HK-2 (cell line): ENCODE results near the gene DCLRE1B.
"Not testable (repeated sequence)": the region's sequence is repeated elsewhere in the genome, so short reads cannot be mapped to it uniquely, and the experiment has no call there.

ENCODE experiments used
- DNase-seq: peaks from one replicate; pipeline ENCODE4 v3.0.0-alpha.2; 2018; ENCODE audit not compliant: unreplicated experiment

DCLRE1B gene

DNA sequence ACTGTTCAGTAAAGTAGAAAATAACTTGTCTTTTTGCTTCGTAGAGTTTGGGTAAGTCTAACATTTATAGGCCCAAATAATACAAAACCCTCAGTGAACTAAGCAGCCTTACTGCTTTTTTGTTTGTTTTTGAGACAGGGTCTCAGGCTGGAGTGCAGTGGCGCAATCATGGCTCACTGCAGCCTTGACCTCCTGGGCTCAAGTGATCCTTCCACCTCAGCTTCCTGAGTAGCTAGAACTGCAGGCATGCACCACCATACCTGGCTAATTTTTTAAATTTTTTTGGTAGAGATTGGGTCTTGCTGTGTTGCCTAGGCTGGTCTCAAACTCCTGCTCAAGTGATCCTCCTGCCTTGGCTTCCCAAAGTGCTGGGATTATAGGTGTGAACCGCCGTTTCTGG lies 43.0 kb downstream of the DCLRE1B start:
- DNase-seq: not testable (repeated sequence)

DNA sequence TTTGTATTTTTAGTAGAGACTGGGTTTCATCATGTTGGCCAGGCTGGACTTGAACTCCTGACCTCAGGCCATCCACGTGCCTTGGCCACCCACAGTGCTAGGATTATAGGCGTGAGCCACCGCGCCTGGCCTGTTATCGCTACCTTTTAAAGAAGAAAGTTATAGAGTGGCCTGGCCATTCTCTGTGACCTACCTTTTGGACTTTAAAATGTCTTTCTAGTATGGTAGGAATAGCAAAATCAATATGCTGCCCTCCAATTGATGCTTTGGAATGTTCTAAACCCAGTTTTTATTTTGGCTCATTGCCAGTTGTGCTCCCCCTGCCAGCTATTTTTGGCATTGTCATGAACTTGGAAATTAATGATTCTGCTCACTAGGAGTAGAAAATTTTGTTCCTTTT lies 43.9 kb downstream of the DCLRE1B start:
- DNase-seq: no peak

DNA sequence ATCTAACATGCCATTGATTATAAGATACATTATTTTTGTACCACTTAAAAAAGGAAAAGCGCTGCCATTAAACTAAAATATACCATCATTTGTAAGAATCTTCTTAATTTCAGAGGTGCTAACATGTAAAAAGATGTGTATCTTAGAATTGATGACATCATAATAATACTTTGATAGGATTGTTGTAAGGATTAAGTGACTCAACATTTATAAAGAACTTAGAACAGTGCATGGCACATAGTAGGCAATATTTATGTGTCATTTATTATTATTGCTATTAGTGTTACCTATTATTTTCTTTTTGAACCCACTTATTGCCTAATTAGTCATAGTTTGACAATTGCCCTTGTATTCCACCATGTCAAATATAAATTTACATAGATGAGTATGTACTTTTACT lies 45.8 kb downstream of the DCLRE1B start:
- DNase-seq: no peak

DNA sequence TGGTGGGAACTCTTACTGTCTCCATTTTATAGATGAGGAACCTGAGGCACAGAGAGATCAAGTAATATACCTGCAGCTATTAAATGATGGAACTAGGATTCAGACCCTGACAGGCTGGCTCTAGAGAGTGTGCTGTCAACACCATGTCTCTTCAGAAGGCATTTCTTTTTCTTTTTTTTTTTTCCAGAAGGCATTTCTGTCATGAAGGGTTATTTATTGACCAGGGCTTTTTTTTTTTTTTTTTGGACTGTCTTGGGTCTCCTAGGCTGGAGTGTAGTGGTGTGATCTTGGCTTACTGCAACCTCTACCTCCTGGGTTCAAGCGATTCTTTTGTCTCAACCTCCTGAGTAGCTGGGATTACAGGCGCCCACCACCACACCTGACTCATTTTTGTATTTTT lies 46.6 kb downstream of the DCLRE1B start:
- no peak for DNase-seq

DNA sequence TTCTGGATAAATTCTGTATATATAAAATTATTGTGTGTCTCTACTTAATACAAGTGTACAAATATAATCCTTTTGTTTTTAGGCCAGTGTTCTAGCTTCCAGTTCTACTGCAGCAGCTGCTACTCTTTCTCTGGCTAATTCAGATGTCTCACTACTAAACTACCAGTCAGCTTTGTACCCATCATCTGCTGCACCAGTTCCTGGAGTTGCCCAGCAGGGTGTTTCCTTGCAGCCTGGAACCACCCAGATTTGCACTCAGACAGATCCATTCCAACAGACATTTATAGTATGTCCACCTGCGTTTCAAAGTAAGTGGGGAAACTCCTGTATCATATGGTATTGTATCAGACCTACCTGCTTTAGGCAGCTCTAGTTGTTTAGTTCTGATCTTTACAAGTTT lies 52.9 kb downstream of the DCLRE1B start:
- DNase-seq: no peak

DNA sequence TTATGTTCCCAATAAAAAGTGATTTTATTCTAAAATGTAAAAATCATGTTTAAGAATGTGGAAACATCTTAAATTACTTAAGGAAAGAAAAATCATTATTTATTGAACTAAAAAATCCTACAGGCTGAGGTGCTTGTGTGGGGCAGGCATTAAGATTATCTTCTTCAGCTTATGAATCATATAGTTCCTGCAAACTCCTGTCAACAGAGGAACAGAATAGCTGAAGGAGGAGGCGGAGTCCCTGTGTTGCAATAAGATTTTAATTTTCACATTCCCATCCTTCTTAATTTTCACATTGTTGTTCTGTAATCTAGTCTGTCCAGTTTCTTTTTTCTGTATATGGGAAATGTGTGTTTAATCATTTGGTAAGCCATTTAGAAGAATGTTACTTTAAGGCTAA lies 53.6 kb downstream of the DCLRE1B start:
- DNase-seq: no peak

DNA sequence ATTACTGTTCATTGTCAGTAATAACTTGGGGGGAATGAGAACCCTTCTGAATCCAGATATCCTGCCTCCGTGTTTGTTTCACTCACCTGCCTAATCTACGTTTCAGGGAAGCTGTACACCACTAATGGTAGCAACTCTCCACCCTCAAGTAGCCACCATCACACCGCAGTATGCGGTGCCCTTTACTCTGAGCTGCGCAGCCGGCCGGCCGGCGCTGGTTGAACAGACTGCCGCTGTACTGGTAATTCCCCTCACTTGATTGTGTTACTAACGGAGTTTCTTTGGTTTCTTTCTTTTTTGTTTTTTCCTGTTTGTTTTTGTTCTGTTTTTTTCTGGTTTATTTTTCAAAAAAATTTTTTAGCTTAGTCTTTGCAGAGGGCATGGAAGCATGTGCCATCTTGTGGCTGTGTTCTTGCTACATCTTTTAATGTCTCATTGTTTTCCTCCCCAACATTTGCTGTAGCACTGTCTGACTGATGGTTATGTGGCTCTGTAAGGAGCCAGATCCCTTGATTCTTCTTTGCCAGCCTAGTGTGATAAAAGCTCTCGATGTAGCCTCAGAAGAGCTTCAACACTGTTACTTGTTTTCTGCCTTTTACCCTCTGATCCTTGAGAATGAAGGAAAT lies 58.3 kb downstream of the DCLRE1B start:
- no peak for DNase-seq
